HK-2 (cell line): ENCODE measurements around the gene PEX1.
"Not testable (repeated sequence)": the region's sequence is repeated elsewhere in the genome, so short reads cannot be mapped to it uniquely, and the experiment has no call there.

Experiments used
- DNase-seq: peaks from one replicate; pipeline ENCODE4 v3.0.0-alpha.2; 2018; ENCODE audit not compliant: unreplicated experiment

The PEX1 gene

GRCh38 chr7:92528188-92528957, at the start of gene PEX1, which contains the start of gene RBM48:
PEX1 (minus strand) TSS chr7:92528520; CDS start chr7:92528435, 85 bp downstream.
RBM48 (plus strand) TSS chr7:92528795; CDS start chr7:92528814, 19 bp downstream.
- peak; percentile 98 for DNase-seq

GRCh38 chr7:92576296-92576695, 48.0 kb upstream of the PEX1 start:
- no peak for DNase-seq

- DNase-seq = no peak
Observed at GRCh38 chr7:92569137-92569536, 40.8 kb upstream of the PEX1 start.

GRCh38 chr7:92567460-92567859, 39.1 kb upstream of the PEX1 start:
- no peak for DNase-seq

DNA sequence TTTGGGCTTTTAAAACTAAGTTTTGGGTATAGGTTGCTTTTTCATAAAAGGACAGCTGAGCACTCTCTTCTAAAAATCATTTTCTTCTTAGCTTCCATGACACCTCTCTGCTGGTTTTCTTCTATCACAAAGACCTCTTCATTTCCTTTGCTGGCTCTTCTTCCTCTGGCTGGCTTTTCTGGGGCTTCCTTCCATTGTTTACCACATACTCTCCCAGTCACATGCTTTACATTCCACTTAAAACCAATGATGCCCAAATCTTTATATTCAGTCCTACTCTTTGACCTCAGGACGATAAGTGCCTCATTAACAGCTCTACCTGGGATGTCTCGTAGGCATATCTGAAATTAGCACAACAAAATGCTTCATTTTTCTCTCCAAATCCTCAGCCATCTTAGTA, 35.0 kb upstream of the PEX1 start:
- DNase-seq = no peak

DNA sequence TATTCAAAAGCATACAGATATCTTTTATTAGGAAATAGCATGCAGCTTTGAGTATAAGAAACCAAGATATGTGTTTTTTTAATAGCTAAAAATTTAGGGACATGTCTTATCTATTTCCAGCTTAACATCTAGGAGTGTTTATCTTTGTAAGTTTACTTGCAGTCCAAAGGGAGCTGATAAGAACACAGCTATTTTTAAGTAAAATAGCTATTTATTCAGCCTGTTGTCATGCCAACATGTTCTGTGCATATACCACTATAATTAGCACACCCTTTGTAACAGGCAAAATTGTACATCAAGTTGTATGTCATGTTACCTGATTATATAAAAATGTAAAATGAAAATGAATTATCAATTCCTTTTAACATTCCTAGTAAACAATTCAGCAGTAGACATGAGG, 32.3 kb upstream of the PEX1 start:
- DNase-seq = no peak

DNA sequence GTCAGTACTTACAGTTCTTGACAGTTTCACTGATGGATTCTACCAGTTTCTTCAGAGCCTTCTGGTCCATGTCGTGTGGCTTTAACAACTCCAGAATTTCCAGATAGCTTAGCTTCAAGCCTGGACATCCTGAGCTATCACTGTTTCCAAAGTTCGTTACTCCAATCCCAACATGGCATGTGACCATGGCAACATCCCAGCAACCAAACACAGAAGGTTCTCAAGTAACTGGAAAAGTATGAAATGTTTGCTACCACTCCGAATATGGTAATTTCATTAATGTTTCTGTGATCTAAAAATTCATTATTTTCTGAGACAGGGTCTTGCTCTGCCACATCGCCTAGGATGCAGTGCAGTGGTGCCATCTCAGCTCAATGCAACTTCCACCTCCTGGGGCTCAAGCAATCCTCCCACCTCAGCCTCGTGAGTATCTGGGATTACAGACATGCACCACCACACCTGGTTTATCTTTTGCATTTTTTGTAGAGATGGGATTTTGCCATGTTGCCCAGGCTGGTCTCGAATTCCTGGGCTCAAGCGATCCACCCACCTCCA, 29.6 kb upstream of the PEX1 start:
- no peak for DNase-seq

GRCh38 chr7:92557249-92557648, 28.9 kb upstream of the PEX1 start:
- no peak for DNase-seq

GRCh38 chr7:92550194-92550593, 21.9 kb upstream of the PEX1 start:
- DNase-seq = no peak

DNA sequence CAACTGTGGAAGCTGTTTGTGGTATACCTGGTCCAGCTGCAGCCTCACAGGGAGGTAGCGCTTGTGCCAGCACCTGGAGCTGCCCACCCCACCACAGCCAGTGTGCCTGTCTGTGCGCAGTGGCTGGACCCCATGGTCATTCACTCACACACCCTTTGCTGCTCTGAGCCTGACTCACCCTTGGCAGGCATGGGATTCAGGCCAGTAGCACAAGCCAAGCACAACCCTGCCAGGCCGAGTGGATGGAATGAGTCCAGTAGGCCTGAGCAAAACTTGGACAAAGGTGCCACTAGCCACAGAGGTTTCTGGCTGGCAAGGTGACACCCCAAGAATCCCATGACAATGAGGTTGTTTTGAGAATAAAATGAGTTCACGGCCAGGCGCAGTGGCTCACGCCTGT, 19.3 kb upstream of the PEX1 start:
- DNase-seq = no peak

DNA sequence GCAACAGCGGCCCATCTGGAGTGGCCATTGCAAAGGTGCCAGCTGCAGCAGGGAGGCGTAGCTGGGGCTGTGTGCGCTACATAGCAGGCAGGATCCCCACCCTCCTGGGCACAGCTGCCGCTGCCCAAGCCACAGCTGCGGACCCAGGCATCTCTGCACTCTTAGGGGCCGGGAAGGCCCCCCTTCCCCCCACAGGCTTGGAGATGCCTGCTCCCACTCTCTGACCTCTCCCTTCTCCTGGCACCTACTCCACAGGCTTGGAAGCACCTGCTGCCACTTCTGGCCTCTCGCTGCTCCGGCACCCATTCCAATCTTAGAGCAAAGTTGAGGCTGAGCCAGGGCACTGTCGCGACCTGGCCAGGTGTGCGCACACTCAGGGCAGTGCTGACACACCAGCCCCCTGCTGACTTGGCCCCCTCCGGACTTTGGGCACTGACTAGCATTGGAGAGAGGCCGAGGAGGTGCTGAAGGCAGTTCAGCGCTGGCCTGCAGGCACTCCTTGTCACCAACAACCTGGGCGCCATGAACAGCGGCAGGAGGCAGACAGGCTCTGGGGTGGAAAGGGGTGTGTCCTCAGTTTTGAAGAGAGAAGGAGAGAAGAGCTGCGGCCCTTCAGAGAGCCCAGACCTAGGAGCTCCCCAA, 18.7 kb upstream of the PEX1 start:
- DNase-seq = no peak

- not testable (repeated sequence) for DNase-seq
Observed at GRCh38 chr7:92545116-92545515, 16.8 kb upstream of the PEX1 start.

GRCh38 chr7:92543542-92543941, 15.2 kb upstream of the PEX1 start:
- not testable (repeated sequence) for DNase-seq

- DNase-seq = no peak
Observed at GRCh38 chr7:92534572-92534971, 6.3 kb upstream of the PEX1 start.

DNA sequence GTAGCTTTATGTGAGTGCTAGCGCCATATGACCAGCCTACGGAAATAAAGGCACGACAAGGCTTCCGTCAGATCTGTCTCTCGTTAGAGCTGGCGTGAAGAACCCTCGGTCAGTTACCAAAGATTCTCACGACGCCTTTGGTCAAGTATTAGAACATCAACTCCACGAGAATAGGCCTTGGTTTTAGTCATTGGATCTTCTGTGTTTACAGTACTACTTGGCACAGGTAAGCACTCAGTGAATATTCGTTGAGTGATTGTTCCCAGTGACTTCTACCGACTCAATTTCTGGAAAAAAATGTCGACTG, 591 bp upstream of the PEX1 start:
- no peak for DNase-seq

GRCh38 chr7:92527300-92528187, 776 bp downstream of the PEX1 start:
- DNase-seq = peak; percentile 51

GRCh38 chr7:92523110-92523509, 5.2 kb downstream of the PEX1 start:
- DNase-seq = no peak

DNA sequence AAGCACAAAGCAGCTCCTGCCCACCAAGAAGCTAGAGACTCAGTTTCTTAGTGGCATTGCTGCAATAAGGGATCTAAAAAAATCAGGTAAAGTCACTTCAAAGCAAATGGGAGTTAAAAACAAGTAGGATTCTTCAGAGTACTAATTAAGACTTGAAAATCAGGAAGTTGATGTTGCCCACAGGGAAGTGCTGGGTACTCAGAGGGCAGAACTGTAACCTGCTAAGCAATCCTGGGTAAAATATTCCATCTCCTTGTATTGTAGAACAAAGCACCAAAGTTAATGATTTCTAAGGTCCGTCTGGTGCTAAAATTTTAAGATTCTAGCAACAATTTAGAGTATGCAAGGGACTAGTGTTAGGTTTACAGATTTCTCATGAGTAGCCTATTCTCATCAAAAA, 8.3 kb downstream of the PEX1 start:
- DNase-seq = no peak

DNA sequence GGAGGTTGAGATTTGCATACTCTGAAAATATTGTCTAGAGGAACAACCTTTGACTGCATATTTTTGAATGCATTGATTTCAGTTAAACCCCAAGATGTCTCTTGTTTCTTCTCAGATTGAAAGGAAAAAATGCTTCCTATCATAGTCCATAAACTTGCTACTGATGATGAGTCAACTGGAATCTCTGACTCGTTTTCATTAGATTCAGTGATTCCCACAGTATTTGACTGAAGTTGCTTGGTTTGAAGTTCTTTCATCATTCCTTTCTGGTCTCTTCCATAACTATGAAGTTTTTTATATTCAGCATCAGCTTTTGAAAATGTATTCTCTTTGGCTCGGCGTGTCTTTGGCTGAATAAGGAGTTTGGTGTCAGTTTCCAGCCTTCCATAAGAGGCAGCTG, 10.7 kb downstream of the PEX1 start:
- no peak for DNase-seq

- no peak for DNase-seq
Observed at GRCh38 chr7:92513167-92513902, 15.0 kb downstream of the PEX1 start.

DNA sequence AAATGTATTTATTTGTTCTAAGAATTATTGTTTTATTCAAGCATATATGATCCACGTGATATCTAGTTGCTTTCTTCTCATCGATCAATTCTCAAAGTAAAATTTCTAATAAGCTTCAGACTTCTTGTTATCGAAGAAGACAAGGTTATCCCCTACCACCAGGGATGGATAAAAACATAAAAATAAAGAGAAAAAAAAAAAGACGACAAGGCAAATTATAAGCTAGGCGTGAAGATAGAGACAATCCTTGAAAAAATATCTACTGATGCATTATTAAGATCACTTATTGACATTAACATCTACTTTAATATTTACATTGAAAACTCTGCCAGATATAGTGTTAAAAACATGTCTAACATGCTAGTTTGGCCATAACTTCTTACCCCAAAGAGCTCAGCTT, 19.4 kb downstream of the PEX1 start:
- DNase-seq = no peak

DNA sequence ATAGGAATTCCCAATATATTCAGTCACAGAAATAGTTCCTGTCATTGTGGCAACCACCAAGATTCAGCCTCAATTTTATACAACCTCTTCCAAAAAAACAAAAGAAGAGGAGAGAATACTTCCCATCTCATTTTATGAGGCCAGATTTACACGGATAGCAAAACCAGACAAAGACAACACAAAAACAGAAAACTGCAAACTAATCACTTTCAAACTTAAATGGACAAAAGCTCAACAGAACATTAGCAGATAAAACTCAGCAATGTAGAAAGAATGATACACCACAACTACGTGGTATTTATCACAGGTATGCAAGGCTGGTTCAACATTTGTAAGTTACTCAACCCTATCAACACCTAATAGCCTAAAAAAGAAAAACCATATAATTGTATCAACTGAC, 22.0 kb downstream of the PEX1 start:
- DNase-seq = no peak
